ENCODE measurements around the gene DEFB123.
"Not testable (repeated sequence)": the region's sequence is repeated elsewhere in the genome, so short reads cannot be mapped to it uniquely, and the experiment has no call there.

Gene DEFB123

GRCh38 chr20:31440012-31440659 is at the start of gene DEFB123:
TSS of gene DEFB123 (plus strand) at chr20:31440632. CDS start at chr20:31440699, 67 bp downstream.
- no peak for DNase-seq

GRCh38 chr20:31392836-31393235 is 47.6 kb upstream of the DEFB123 start:
- no peak for DNase-seq

- no peak for DNase-seq
These were observed 45.5 kb upstream of the DEFB123 start for GRCh38 chr20:31394900-31395299.

GRCh38 chr20:31403886-31404285 is 36.5 kb upstream of the DEFB123 start:
- DNase-seq = no peak

- DNase-seq = no peak
These were observed 34.3 kb upstream of the DEFB123 start, which contains the start of gene DEFB121 for GRCh38 chr20:31406115-31406514. TSS of gene DEFB121 (minus strand) at chr20:31406215. CDS start at chr20:31406152, 63 bp downstream.

- DNase-seq = no peak
These were observed 30.4 kb upstream of the DEFB123 start for GRCh38 chr20:31410011-31410410.

GRCh38 chr20:31414381-31414780 is 26.1 kb upstream of the DEFB123 start:
- no peak for DNase-seq

GRCh38 chr20:31415653-31416052 is 24.8 kb upstream of the DEFB123 start:
- DNase-seq = no peak

GRCh38 chr20:31418307-31418706 is 22.1 kb upstream of the DEFB123 start:
- DNase-seq = no peak

- no peak for DNase-seq
These were observed 14.6 kb upstream of the DEFB123 start for GRCh38 chr20:31425797-31426196.

GRCh38 chr20:31426891-31427551 is 13.4 kb upstream of the DEFB123 start:
- not testable (repeated sequence) for DNase-seq

- DNase-seq = not testable (repeated sequence)
These were observed 12.9 kb upstream of the DEFB123 start for GRCh38 chr20:31427576-31427975.

GRCh38 chr20:31430568-31431115 is 9.8 kb upstream of the DEFB123 start:
- DNase-seq = no peak

GRCh38 chr20:31446084-31446819 is 5.8 kb downstream of the DEFB123 start:
- no peak for DNase-seq

GRCh38 chr20:31449511-31450414 is 9.3 kb downstream of the DEFB123 start:
- no peak for DNase-seq

GRCh38 chr20:31452575-31452974 is 12.1 kb downstream of the DEFB123 start:
- DNase-seq = no peak

GRCh38 chr20:31454361-31454760 is 13.9 kb downstream of the DEFB123 start:
- no peak for DNase-seq

GRCh38 chr20:31470946-31471345 is 30.5 kb downstream of the DEFB123 start:
- not testable (repeated sequence) for DNase-seq

GRCh38 chr20:31472395-31473330 is 32.2 kb downstream of the DEFB123 start:
- DNase-seq = no peak

- DNase-seq = no peak
These were observed 33.1 kb downstream of the DEFB123 start for GRCh38 chr20:31473331-31474096.

- no peak for DNase-seq
These were observed 33.6 kb downstream of the DEFB123 start for GRCh38 chr20:31474097-31474436.

All from AML-193 (cell line).